ENCODE results near the gene ZNF280D.

- TF ChIP-seq CTCF (IDR thresholded peaks at IDR 0.05) (no peak), POLR2A (IDR thresholded peaks at IDR 0.05) (no peak)
Observed at GRCh38 chr15:56734013-56734635, 815 bp upstream of the ZNF280D start.
